ENCODE results near the gene TMEM269.
A peak's percentile ranks its signal among the peaks of the same experiment; 100 is the strongest.
"Not testable (repeated sequence)": the region's sequence is repeated elsewhere in the genome, so short reads cannot be mapped to it uniquely, and the experiment has no call there.

The TMEM269 gene

DNA sequence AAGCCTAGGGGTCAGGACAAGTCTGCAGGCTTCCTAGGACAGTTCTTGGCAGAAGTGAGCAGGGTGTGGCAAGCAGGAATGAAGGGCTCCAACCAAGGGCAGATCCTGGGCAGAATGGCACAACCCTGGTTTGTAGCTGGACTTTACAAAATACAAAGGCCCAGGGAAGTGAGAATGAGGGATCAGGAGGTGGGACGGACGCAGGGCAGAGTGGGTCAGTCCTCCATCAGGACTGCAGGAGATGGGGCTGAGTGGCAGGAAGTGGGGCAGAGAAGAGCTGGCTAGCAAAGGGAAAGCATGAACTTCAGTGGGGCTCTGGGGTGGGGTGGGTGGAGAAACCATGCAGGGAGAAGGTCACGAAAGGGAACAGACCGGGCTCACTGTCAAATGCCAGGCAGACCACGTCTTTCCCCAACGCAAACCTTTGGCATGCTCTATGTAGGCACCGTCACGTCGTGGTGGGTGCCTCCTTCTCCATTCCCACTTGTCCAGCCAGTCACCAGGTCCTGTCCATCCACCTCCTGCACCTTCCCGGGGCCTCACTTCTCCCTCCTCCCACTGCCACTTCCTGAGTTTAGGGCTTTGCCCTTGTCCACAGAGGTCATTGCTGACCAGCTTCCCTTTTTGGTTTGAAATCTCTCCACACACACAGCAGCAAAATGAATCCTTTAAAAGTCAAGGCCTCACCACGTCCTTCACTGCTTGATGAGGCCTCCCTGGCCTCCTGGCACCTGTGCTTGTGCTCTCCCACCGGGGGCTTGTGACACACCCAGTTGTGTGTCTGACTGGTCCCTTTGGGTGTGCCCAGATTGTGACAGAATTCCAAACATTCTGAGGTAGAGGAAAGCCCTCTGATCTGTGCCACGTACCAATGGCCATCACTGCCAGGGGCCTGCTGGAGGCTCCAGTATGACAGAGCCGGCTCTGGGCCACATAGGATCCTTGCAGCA lies 36.1 kb upstream of the TMEM269 start:
- no peak for DNase-seq

DNA sequence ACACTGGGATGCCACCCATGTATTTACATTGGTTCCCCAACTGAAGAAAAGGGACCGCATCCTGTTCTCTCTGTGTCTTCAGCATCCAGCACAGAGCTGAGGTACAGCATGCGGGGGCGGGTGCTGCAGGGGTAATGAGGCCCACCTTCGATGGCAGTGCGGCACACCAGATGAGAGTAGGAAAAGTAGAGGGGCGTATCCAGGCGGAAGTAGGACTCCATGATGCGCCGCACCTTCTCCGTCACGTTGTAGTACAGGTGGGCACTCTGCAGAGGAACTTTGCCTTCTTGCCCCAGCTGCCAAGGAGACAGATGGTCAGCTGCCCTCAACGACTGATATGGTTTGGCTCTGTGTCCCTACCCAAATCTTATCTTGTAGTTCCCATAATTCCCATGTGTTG lies 34.8 kb upstream of the TMEM269 start:
- DNase-seq = no peak

DNA sequence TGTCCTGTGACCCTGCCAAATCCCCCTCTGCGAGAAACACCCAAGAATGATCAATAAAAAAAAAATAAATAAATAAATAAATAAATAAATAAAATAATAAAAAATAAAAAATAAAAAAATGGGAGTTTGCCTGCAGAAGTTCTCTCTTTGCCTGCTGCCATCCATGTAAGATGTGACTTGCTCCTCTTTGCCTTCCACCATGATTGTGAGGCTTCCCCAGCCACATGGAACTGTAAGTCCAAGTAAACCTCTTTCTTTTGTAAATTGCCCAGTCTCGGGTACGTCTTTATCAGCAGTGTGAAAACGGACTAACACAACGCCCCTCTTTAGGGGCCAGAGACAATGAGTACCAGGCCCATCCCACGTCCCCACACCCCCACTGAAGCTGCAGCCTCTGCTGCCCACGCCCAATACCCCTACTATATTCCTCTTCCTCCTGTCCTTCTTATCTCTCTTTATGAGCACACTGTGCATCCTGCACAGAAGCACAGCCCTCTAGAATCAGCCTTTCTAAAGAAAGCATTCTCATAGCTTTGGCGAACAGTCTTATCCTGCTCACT lies 33.2 kb upstream of the TMEM269 start:
- DNase-seq = not testable (repeated sequence)

DNA sequence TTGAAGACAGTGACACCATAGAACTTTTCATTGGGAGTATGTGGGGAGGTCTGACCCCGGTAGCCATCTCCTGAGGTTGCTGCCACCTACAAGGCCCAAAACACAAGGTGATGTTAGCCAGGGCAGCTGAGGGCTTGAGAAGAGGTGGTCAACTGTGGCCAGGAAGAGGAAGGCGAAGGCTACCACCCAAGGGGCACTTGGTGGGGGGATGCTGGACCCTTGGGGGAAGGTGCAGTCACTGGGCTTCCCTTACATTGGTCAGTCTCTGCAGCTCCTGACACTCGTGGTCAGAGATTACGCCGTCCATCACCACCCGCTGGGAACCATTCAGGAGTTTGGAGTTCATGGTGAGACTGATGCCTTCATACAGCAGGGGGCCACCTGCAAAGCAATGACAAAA lies 32.5 kb upstream of the TMEM269 start:
- no peak for DNase-seq

DNA sequence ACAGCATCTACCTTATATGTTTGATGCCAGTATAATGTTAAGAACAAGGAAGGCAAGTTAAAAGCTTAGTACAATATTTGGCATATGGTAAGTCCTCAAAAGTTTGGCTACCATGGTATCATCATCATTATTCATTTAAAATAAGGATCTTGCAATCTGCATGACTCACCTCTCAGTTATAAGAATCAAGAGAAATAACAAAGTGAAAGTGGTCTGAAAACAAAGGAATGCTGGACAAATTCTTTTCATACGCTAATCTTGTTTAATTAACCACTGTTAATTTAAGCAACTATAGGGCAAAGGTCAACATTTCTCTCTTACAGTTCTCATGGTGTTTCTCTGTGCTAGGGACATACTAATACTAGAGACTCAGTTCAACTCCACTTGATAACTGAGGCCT lies 31.7 kb upstream of the TMEM269 start:
- DNase-seq = no peak

DNA sequence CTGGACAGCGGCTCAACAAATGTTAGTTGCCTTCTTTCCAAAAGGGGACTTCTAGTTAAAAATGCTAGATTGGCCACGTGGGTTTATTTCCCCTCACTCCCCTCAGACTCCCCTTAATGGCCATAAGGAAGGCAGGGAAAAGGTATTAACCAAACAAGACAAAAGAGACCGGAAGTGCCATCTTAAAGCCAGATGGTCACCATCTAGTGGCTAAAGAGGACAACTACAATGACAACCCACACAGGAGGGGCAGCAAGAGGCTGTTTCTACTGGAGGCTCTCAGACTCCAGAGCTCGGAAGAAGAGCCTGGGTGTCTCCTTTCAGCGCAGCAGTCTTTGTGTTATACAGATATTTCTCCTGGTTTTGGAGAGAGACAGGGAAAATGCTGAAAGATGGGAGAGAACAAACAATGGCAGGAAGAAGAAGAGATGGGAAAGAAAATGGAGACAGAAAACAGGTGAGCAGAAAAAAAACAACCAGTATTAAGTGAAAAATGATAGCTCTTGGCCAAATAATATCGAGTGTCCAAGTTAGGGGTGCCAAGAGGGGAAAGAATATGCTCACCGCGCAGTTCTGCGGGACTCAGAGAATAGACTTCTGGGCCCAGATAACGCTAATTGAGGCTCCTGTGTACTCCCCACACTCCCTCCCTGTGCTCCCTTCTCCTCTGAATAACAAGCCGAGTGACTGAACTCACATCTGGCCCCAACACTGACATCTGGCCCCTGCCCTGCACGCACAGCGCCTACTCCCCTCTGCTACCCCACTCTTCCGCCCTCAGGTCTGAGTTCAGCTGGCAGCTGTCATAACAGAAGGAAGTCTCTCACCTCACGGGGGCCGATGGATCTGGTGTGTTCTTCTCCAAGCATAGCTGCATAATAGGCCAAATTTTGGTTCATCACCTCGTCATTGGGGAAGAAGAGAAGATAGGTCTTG lies 27.6 kb upstream of the TMEM269 start:
- peak; percentile 42 for DNase-seq

DNA sequence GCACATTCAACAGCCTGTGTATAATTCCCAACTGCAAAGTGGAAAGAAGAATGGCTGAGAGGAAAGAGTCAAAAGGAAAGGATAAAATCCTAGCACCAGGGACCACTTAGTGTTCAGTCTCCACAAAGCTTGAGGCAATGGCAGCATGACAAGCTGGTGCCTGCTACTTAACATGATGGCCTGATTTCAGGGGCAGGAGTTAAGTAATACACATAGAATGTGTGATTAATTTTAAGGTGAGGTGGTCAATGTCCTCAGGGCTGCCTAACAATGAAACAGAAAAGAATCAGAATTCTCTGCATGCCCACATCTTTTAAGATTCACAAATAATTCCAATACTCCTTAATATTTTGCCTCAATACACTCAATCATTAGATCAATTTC lies 26.9 kb upstream of the TMEM269 start:
- no peak for DNase-seq

DNA sequence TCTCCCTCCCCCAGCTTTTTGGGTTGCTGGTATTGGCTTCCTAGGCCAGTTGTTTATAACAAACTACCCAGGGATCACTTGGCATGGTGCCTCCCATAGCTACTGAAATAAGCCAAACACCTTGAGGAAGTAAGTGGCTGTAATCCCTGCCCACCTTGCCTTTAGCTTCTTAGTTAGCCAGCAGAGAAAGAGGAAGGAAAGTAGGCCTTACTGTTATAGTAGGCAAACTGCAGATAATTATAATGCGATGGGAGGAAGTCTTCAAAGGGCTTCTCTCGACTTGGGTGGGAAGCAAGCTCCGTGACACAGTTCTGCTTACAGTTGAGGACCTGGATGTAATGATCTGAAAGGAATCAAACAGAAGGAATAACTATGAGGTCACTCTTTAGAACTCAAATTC lies 26.1 kb upstream of the TMEM269 start:
- no peak for DNase-seq

DNA sequence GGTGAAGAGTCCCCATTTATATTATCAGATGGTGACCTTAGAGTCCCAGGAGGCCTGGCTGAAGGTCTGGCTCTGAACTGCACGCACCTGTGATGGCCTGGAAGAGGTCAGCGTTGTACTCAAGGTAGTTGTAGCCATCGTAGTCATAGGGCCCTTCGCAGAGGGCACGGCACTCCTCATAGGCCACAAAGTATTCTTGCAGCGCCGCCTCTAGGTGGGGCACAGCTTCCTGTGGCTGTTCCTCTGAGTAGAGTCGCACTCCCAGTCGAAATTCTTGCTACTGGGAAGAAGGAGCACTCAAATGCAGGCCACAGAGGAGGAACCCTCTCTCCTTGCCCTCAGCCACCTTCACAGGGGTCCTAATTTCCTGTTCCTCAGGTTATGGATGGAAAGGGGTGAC lies 25.7 kb upstream of the TMEM269 start:
- no peak for DNase-seq

DNA sequence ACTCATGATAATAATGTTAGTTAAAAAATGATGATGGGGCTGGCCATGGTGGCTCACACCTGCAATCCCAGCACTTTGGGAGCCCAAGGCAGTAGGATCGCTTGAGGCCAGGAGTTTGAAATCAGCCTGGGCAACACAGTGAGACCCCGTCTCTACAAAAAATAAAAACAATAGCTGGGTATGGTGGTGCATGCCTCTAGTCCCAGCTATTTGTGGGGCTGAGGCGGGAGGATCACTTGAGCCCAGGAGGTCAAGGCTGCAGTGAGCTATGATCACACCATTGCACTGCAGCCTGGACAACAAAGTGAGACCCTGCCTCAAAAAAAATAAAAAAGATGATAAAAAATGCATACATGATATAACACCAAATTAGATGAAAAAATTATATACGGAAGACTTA lies 23.2 kb upstream of the TMEM269 start:
- DNase-seq = no peak

DNA sequence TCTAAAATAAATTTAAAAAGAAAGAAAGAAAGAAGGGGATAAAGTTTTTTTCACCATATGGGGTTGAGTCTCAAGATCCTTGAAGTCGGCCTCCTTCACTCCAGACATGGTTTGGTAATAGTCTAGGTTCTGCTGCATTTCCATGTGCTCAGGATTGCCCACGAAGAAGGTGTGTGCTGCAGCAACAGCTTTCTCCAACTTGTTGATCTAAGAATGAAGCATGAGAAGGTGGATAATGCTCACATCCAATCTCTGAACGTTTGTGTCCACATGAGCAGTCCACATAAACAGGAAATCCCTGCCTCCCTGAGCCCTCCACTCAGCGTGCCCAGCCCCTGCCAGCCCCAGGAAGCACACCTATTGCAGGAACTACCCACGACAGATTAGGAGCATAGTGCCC lies 22.5 kb upstream of the TMEM269 start:
- no peak for DNase-seq

DNA sequence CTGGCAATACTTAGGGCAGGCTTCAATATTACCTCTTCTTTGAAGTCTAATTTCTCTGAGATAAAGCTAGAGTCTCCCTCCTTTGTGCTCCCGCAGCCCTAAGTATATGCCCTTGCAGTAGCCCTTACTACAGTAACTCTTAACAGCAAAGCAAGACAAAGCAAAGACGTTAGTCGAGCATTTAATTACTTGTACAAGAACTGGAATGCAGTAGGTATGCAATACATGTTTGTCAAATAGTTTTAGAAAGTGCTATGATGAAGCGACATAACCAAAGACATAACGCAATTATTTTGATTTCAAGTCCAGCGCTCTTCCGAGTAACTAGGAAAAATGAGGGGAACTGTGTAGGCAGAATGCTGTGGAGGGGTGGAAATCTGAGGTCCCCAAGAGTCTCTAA lies 19.5 kb upstream of the TMEM269 start:
- no peak for DNase-seq

DNA sequence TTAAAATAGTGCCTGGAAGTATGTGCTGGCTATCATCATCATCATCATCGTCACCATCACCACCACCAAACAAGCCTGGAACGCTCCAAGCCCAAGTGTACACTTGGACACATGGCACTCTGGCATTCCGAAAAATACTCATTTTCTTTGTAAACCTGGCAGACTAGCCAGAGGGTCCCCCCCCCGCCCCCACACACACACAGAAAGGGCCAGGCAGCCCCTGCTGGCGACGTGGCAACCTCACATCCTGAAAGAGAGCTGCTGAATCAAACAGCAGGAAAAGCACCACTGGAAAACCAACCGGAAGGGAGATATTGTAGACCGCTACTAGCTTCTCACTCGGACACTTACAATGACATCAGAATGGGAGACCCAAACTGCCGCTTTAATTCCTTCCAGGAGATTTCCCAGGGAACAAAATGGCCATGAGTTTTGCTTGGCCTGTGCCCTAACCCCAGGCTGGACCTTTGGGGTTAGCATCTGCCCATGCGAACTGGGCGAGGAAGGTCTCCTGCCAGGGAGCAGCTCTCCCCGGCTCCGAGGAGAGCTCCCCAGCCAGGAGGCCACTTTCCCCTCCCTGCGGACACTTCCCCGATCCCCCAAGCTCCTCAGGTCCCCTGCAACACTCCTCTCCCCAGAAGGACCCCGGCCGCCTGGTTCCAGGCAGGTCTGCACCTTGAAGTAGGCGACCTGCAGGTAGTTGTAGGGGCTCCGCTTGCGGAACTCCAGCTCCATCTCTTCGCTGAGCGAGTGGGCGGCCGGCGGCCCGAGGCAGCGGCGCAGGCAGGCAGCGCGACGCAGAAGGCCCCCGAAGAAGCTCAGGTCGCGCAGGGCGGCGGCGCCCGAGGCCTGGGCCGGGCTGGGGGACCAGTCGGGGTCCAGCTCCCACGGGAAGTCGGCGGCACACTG lies 18.7 kb upstream of the TMEM269 start:
- peak; percentile 43 for DNase-seq

DNA sequence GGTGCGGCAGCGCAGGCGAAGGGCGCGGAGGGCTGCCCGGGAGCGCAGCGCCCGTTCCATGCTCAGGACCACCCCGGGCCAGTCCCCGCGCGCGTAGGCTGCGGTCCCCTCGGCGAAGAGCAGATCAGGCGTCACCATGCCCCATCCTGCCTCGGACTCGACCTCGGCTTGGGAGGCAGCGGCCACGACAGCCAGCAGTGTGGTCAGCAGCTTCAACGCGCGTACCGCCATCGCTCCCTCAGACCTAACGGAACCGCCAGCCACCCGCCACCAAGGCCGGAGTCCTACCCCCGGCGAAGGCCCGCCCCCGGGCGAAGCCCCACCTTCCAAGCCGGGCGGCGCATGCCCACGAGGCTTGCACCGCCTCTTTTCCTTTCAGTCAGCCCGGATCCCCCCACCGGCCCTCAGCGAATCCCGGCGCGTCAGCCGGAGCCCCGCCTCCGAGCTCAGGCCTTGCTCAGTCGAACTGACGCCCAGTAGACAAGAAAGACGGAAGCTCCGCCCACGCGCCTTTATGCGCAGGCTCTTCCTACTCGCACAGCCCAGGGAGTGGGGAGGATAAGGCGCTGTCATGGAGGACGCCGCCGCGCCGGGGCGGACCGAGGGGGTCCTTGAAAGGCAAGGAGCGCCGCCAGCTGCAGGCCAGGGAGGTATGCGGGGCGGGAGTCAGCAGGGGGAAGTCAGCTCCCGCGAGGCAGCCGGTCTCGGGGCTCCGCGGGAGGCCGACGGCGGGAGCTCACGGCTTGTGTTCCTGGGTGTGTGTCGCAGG lies 17.9 kb upstream of the TMEM269 start, which contains the start of the genes C1orf50 and P3H1:
C1orf50 (plus strand) TSS at position 509 of the 769 bp plus-strand sequence; CDS start at position 572, 63 bp downstream.
P3H1 (minus strand) TSS at position 288 of the 769 bp plus-strand sequence; CDS start at position 231, 57 bp downstream.
- DNase-seq = peak; percentile 100

DNA sequence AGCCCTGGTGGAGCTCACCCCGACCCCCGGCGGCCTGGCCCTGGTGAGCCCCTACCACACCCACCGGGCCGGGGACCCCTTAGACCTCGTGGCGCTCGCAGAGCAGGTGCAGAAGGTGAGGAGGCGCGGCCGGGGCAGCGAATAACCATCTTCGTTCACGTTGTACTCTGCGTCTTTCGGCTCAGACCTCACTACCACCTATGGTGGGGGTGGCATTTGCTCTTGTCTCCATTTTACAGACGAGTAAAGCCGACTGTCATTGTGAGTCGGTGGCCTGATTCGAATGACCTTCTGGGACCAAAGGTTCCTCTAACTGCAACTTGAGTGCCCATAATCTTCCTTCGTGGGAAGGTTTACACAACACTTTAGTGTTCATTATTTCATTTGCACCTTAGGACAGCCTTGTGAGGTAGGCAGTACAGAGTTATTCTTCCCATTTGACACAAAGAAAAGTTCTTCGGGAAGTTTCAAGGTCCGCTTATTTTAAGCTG lies 17.2 kb upstream of the TMEM269 start:
- DNase-seq = peak; percentile 34

DNA sequence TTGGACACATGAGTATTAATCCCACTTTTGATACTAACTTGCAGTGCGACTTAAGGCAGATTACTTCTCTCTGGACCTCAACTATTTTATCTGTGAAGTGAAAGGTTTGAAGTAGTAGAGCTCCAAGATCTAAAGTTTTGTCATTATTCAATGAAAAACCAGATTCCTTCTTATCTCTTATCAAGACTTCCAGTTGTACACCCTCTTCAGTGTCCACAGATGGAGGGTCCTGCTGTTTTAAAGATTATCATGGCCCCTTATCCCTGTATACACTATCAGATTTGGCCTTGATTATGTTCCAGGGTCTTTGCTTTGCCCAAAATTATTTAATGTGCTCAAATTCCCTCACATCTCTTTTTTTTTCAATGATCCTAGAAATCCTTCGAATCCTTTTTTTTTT lies 16.6 kb upstream of the TMEM269 start:
- DNase-seq = no peak

DNA sequence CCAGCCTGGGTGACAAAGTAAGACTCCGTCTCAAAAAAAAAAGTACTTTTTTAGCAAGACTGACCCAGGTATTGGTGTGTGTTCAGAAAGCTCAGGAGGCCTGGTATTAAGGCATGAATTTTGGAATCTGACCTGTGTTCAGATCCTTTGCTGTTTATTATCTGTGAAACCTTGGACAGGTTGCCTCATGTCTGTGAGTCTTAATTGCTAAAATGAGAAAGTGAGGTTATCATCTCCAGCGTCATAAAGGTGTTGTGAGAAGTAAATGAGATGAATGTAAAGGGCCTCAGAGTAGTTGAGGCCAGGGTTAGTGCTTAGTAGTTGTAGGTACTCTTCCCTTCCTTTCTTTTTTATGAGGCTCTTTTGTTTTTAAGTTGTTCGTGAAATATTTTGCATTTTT lies 15.0 kb upstream of the TMEM269 start:
- DNase-seq = no peak

DNA sequence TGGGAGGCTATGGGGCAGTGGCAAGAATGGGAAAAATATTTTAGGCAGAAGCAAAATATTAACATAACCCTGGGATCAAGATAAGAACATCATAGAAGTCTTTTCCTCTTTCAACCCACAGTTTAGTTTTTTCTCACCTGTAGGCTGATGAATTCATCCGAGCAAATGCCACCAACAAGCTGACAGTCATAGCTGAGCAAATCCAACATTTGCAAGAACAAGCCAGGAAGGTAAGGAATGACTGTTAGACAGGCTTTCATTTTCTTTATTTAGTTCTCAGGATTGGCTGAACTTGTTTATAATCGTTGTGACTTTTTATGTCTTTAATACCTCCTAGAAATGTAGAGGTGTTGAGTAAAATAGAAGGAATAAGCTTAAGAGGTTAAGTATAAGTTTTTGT lies 11.4 kb upstream of the TMEM269 start:
- DNase-seq = peak; percentile 14

DNA sequence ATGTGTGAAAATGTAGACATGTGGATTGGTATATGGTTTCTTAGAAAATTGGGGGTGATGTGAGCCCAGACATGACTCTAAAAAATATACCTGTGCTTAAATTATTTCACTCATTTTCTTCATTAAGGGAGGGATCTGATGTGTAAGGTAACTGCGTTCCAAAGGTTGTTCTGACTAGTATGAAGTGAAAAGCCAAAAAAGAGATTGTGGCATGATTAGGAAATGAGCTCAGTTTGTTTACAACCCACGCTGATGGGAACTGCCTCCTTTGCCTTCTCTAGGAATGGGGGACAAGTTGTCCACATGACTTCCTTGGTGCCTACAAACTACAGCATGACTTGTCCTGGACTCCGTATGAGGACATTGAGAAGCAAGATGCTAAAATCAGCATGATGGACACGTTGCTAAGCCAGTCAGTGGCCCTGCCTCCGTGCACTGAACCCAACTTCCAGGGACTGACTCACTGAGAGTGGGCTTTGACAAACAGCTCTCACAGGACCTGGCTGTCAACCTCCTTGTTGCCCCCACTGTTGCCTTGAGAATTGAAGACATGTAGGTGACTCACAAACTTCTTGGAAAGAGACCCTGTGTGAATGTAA lies 9.8 kb upstream of the TMEM269 start:
- DNase-seq = no peak

DNA sequence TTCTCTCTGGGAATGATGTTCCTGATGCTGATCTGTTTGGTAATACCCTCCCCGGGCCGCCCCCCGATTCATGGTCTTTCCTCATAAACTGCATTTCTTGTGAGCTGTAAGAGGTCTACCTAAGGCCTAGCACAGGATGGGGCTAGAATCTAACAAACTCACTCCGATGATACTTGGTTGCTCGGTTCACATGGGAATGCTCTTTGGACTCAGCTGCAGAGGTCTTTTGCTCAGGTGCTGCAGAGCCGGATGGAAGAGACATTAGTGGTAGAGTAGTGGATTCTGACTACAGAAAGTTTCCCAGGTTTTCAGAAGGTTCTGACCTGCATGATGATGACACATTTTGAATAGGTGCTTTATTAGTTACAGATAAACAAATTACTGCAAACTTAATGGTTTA lies 8.3 kb upstream of the TMEM269 start:
- DNase-seq = no peak

DNA sequence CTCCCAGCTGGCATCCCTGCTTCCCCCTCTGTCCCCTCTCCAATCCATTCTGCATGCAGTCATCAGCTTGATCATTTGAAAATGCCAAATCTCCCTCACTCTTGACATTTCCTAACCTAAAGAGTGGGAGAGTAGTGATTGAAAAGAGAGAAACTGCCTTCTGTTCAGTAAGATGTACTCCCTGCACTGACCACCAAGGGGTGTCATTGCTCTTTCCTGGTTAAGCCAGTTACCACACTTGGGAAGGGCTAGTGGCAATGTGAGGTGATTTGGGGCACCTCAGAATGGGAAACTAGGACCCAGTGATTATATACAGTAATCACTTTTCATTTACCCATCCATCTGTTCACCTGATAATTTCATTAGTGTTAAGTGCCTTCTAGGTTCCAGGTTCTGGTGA lies 6.9 kb upstream of the TMEM269 start:
- DNase-seq = peak; percentile 48
